Stimulated activated CD8-positive, alpha-beta memory T cell treated with anti-CD3 and anti-CD28 coated beads, Interleukin-4, amount 100 ng/mL, for 24 hours (primary cell): Measurements from ENCODE around the gene TMEM179.

Source experiments
- DNase-seq: peaks from one replicate; pipeline ENCODE4 v3.0.0-alpha.2; 2020; ENCODE audit warnings: low read depth

The TMEM179 gene

DNA sequence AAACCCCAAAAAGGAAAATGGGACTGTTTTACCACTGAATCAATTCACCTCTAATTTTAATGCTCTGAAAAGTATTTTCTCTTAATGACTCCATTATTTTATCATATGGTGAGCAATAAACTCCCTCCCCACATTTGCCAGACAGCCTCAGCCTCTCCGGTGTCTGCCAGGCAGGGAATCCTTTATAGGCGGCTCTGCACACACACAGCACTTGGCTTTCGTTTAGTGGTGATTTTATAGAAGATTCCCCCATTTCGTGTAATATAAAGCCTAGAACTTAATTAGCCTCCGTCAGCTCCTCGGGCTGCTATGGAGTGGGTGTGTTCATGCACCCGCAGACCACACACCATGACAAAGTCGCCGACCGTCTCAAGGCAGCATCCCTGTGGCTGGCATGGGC lies 35.1 kb downstream of the TMEM179 start:
- DNase-seq: no peak

DNA sequence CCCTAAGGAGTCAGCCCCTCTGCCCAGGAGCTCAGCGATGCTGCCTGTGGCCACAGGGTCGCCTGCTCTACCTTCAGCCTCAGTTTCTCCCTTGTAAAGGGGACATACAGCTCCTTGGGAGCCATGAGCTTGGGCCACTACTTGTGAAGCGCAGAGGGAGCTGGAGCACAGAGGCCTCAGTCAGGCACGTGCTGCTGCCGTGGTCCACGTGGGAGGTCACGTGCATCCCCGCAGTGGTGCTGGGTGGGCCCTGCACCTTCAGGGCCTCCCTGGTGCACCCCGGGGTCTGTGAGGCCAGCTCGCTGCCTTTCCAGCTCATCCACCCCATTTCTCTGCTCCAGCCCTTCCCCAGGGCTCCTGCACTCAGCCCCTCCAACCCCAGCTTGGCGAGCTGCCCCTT lies 36.0 kb downstream of the TMEM179 start:
- DNase-seq: no peak

DNA sequence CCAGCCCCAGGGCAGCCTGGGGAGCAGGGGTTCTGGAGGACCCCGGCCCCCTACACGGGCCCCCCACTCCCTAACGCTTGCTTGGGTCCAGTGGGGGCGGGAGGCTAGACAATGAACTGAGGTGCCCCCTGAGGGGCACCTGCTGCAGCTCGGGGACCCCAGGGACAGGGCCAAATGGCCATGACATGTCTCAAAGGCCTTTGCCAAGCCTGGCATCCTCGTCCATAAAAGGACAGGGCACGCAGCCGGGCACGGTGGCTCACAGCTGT lies 36.7 kb downstream of the TMEM179 start:
- no peak for DNase-seq

DNA sequence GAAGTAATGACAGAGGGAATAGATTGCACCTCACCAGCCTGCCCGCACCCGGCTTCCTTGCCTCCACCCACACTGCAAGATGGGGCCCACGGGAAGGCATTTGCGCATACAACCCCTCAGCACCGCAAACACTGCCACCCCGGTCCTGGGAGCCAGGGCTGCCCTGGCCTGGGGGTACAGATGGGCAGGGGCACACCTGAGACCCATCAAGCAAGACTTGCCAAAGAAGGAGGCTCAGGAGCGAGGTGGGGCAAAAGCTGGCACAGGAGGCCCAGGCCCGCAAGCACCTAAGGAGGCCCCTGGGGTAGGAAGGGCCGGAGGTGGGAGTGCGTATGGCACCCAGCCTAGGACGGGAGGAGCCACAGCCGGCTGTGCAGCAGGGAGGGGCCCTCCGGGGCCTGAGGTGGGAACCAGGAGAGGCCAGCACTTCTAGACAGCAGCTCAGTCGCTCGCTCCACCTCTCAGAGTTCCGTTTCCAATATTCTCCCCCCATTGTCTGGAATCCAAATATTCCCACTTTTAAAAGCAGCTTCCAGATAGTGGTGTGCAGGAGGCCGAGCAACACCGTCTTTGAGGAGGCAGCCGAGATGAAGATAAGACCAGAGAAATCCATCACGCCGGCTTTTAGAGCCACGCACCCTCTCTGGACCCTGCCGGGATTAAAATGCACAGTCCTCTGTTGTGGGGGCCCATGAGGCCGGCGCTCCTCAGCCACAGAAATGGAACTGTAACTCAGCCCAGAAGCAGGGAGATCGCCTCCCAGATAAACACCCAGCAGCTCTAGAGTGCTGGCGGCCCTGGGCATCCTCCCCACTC lies 37.2 kb downstream of the TMEM179 start:
- DNase-seq: no peak

GRCh38 chr14:104564744-104565679 lies 39.6 kb downstream of the TMEM179 start:
- DNase-seq: no peak

GRCh38 chr14:104563742-104564615 lies 40.6 kb downstream of the TMEM179 start:
- peak; percentile 51 for DNase-seq

GRCh38 chr14:104563191-104563741 lies 41.3 kb downstream of the TMEM179 start:
- DNase-seq: no peak

DNA sequence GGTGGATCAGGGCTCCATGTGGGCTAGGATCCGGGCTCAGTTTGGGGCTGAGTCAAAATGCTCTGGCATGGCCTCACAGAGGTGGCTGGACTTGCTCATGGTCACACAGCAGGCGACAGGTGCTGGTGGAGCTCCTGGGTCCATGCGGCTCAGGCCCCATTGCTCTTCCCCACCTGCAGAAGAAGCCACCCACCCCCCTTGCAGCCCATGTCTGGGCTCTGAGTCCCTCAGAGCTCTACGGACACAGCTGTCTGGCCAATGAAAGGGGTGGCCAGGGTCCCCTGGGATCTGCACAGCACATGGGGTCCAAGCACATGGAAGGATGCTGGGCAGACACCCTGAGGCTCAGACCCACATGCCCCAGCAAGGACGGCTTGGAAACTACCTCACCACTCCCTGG lies 42.0 kb downstream of the TMEM179 start:
- DNase-seq: no peak

GRCh38 chr14:104561632-104562495 lies 42.7 kb downstream of the TMEM179 start:
- no peak for DNase-seq

DNA sequence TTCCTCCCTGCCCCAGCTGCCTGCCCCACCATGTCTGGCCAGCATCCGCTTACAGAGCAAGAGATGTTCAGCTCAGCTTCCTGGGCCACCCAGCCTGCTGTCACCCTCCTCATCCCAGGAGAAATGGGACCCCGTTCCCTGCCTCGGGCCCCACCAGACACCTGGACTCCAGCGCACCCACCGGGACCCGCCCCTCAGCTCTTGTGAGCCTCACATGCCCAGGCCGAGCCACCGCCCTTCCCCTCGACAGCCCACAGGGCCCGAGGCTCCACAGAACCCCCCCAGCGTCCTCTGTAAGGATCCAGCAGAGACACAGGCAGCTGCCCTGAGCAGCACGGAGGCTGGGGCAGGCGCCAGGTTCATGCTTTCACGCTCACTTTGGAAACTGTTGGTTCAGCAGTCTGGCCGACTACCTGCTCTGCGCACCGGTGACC lies 43.4 kb downstream of the TMEM179 start:
- no peak for DNase-seq

- no peak for DNase-seq
Measured at GRCh38 chr14:104560586-104560945, 44.0 kb downstream of the TMEM179 start.

DNA sequence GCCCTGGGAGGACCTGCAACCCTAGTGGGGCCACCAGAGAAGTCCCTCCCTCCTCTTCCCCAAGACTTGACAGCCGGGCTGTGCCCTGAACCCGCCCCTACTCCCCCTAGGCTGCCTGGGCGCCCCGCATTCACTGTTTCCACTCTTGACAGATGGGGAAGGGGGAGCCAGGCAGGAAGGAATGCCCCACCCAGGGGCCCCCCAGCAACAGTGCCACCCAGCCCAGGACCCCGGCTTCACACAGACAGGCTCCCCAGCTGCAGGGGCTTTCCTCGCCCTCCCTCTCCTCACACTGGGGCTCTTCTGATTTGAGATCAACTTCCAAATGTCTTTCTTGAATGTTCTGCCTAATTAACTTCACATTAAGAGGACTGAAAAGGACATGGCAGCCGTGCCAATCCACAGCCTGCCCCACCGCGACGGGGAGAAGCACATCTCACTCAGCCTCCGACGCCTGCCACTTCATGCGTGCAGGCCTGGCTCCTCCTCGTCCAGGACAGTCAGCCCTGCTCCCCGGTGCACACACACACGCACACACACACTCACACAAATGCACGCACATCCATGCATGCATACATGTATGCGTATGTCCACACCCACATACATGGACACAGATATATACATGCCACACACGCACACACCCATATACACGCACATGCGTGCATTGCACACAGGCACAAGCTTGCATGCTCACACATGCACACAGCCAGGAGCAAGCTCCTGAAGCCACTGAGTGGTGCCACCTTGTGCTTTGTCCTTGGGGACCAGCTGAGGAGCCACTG lies 44.6 kb downstream of the TMEM179 start:
- DNase-seq: no peak

GRCh38 chr14:104559028-104559803 lies 45.4 kb downstream of the TMEM179 start:
- DNase-seq: no peak

- no peak for DNase-seq
Measured at GRCh38 chr14:104558231-104559027, 46.1 kb downstream of the TMEM179 start.

- DNase-seq: no peak
Measured at GRCh38 chr14:104557766-104558165, 46.8 kb downstream of the TMEM179 start.

DNA sequence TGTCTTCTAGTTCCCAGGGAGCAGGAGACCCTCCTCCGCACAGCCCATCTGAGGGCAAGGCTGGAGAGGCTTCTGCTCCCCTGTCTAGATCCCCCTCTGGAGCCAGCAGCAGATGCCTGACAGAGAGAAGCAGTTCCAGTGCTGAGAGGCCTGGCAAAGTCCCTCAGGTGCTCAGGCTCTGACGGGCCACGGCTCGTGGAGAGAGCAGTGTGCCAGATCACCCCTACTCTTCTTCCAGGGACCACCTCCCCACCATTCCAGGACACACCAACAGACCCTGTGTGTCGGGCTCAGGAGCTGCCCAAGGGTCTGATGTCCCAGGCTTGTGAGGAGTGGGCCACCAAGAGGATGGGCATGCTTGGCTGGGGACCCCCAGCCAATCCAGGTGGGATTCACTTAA lies 47.5 kb downstream of the TMEM179 start:
- no peak for DNase-seq

- DNase-seq: no peak
Measured at GRCh38 chr14:104556256-104557021, 48.1 kb downstream of the TMEM179 start.
